ENCODE results near the gene LTB4R. TPM values are rescaled to one million over a fixed set of nuclear protein-coding genes. Genes with fewer than 3 reads are reported as not detected.
A peak's percentile ranks its signal among the peaks of the same experiment; 100 is the strongest.

LTB4R gene
- total and polyA plus RNA-seq, 8 donors: 5.3 to 26.1 (median 6.5) TPM

DNA sequence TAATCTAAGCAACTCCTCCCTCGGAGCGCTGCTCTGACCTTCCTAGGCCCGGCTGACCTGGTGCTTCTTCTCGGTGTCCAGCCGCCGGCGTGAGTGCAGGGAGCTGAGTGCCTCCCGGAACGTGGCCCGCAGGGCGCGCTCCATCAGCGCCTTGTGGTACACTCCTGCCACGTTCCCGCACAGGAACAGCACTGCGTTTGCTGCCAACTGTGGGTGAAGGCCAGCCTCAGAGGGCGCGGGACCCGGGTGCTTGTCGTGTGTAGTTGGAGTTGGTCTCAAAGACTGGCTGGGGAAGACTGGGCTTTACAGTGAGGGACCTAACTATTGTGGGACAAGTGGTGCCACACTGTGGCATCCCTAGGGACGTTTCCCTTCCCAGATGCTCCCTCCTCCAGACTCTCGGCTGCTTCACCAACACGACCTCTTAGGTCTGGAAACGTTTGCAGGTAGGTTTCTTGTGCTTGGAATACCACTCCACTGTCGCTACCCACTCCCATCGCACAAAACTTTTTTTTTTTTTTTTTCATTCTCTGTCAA lies 20.5 kb downstream of the LTB4R start:
- peaks cover 26 to 99% of the 10 kb centered on the region in 2 donors for H3K4me1 ChIP-seq
- TF ChIP-seq CTCF (IDR thresholded peaks at IDR 0.05): no peak
- H3K36me3 ChIP-seq: peaks cover 0 to 12% of the 10 kb centered on the region in 2 donors
- DNase-seq (peak in 1 of 4 donors; percentile 78), ATAC-seq (no peak)
- peak overlapping the region in 1 of 2 donors; percentile 74 for H3K27ac ChIP-seq
- no peak overlapping the region for H3K4me3 ChIP-seq
- no peaks in the 10 kb centered on the region for H3K9me3 ChIP-seq
- H3K27me3 ChIP-seq: peaks cover 9 to 27% of the 10 kb centered on the region in 2 donors
- intact Hi-C loops (cut with DNase I): loop anchor here (5.0 to 10.0 kb wide), 3 partner anchors 101 to 343 kb away; no protein-coding TSS in a partner anchor

- Histone ChIP-seq H3K27me3 (peaks cover 9 to 27% of the 10 kb centered on the region in 2 donors), H3K9me3 (no peaks in the 10 kb centered on the region), H3K4me3 (peak overlapping the region; percentile 19 to 46), H3K4me1 (peaks cover 26 to 97% of the 10 kb centered on the region in 2 donors), H3K27ac (peak overlapping the region in 1 of 2 donors; percentile 74), H3K36me3 (peaks cover 0 to 18% of the 10 kb centered on the region in 2 donors)
- peak; percentile 79 for ATAC-seq
- peak; percentile 54 to 80 for TF ChIP-seq CTCF (IDR thresholded peaks at IDR 0.05)
- intact Hi-C loops (cut with DNase I): loop anchor here (5.0 to 10.0 kb wide), 3 partner anchors 100 to 342 kb away; no protein-coding TSS in a partner anchor
- DNase-seq: peak in 3 of 4 donors; percentile 72 to 92 (median 75)
These were observed 21.1 kb downstream of the LTB4R start for GRCh38 chr14:24332268-24332993.

DNA sequence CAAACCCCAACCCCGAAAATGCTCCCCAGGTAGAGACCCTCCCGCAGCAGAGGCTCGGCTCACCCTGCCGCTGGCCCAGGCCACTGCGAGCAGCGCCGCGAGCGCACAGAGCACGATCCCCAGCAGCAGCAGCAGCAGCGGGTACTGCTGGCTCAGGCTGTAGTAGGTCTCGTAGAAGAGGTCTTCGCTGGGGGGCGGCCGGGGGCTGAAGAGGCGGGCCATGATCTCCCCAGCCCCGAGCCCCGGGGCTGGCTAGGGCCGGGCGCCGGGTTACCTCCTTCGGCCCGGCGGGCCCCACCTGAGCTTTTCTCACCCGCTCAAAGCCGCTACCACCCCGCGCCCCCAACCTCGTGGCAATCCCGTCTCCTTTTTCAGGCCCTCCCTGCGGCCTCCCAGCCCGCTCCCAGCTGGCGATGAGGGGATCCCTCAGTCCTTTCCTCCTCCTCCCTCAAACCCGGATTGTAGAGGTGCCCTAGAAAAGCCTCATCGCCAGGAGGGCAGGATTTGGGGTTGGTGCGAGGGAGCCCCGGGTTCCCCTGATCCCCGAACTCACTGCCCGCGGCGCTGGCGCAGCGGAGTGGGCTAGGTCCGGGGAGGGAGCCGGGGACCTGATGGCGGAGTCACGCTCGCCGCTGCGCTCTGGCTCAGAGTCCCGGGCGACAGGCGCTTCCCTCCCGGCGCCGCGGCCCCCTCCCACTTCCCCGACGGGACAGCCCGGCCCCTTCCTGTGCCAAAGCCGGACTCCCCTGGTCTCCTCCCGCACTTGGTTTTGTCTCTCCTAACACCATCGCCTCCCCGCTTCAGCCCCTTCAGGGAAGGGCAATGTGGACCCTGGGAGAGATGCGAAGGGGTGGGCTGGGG lies 23.4 kb downstream of the LTB4R start, which contains the start of gene ADCY4:
ADCY4 (minus strand) TSS at position 641 of the 861 bp plus-strand sequence; CDS start at position 222, 419 bp downstream.
- Histone ChIP-seq H3K27ac (peak within 1 kb of the TSS; percentile 74 to 80), H3K27me3 (peaks cover 9 to 27% of the 10 kb centered on the region in 2 donors), H3K4me3 (peak within 1 kb of the TSS; percentile 19 to 46), H3K36me3 (peaks cover 0 to 32% of the 10 kb centered on the region in 2 donors), H3K9me3 (no peaks in the 10 kb centered on the region), H3K4me1 (peaks cover 30 to 93% of the 10 kb centered on the region in 2 donors)
- no peak for ATAC-seq
- no peak for TF ChIP-seq CTCF (IDR thresholded peaks at IDR 0.05)
- peak in 1 of 4 donors; percentile 91 for DNase-seq
- intact Hi-C loops (cut with DNase I): loop anchor here (5.0 to 10.0 kb wide), 3 partner anchors 98 to 340 kb away; no protein-coding TSS in a partner anchor

GRCh38 chr14:24335461-24336171 lies 24.3 kb downstream of the LTB4R start:
- Histone ChIP-seq H3K4me3 (peak overlapping the region in 1 of 2 donors; percentile 46), H3K9me3 (no peaks in the 10 kb centered on the region), H3K27me3 (peaks cover 9 to 27% of the 10 kb centered on the region in 2 donors), H3K4me1 (peaks cover 30 to 89% of the 10 kb centered on the region in 2 donors), H3K36me3 (peaks cover 0 to 32% of the 10 kb centered on the region in 2 donors), H3K27ac (peak overlapping the region; percentile 74 to 80)
- ATAC-seq (no peak), DNase-seq (no peak)
- no peak for TF ChIP-seq CTCF (IDR thresholded peaks at IDR 0.05)
- intact Hi-C loops (cut with DNase I): loop anchor here (10.0 kb wide), 2 partner anchors 99 to 339 kb away; no protein-coding TSS in a partner anchor

Measured in left lung (tissue), 10 donors.